Mesendoderm (in vitro differentiated cells): ENCODE data around the gene GRIK5.

Experiments
- DNase-seq: peaks from one replicate; pipeline ENCODE4 v3.0.0; 2013
- H2AK5ac ChIP-seq: 2 replicates; pipeline ENCODE4 v1.6.1; 2013; ENCODE audit warnings: low read length, inconsistent platforms
- H2BK120ac ChIP-seq: 2 replicates; pipeline ENCODE4 v1.6.1; 2013; ENCODE audit warnings: low read depth, mild to moderate bottlenecking, low read length, moderate library complexity, mixed read lengths
- H2BK15ac ChIP-seq: replicated peaks from 2 replicates; pipeline ENCODE4 v1.6.1; 2013; ENCODE audit warnings: low read depth, mild to moderate bottlenecking, moderate library complexity
- H2BK5ac ChIP-seq: 2 replicates; pipeline ENCODE4 v1.6.1; 2013; ENCODE audit warnings: low read length, inconsistent platforms
- H3K18ac ChIP-seq: 2 replicates; pipeline ENCODE4 v1.6.1; 2013; ENCODE audit warnings: mild to moderate bottlenecking, low read length, mixed read lengths
- H3K23ac ChIP-seq: one replicate; pipeline ENCODE4 v1.6.1; 2013; ENCODE audit warnings: low read length
- H3K27ac ChIP-seq: 2 replicates; pipeline ENCODE4 v1.5.1; 2013; ENCODE audit warnings: low read depth, mild to moderate bottlenecking, inconsistent platforms, low read length, moderate library complexity
- H3K27me3 ChIP-seq: 2 replicates; pipeline ENCODE4 v1.6.1; 2013; ENCODE audit warnings: low read length, control low read depth, mild to moderate bottlenecking, inconsistent platforms; ENCODE audit not compliant: insufficient read depth, poor library complexity
- H3K36me3 ChIP-seq: 2 replicates; pipeline ENCODE4 v1.6.1; 2013; ENCODE audit warnings: low read length, inconsistent platforms; ENCODE audit not compliant: control insufficient read depth, insufficient read depth
- H3K4ac ChIP-seq: one replicate; pipeline ENCODE4 v1.6.1; 2013; ENCODE audit warnings: low read depth, mild to moderate bottlenecking, low read length, moderate library complexity
- H3K4me1 ChIP-seq: 2 replicates; pipeline ENCODE4 v1.6.1; 2013; ENCODE audit warnings: low read depth, low read length, inconsistent platforms; ENCODE audit not compliant: control insufficient read depth
- H3K4me2 ChIP-seq: 2 replicates; pipeline ENCODE4 v1.6.1; 2013; ENCODE audit warnings: low read length
- H3K4me3 ChIP-seq: 2 replicates; pipeline ENCODE4 v1.5.1; 2013; ENCODE audit warnings: mild to moderate bottlenecking, low read length
- H3K56ac ChIP-seq: one replicate; pipeline ENCODE4 v1.6.1; 2013; ENCODE audit warnings: low read length
- H3K79me1 ChIP-seq: 2 replicates; pipeline ENCODE4 v1.6.1; 2013; ENCODE audit warnings: low read length, inconsistent platforms
- H3K79me2 ChIP-seq: 2 replicates; pipeline ENCODE4 v1.6.1; 2013; ENCODE audit warnings: mild to moderate bottlenecking, low read length; ENCODE audit not compliant: control insufficient read depth, insufficient read depth
- H3K9ac ChIP-seq: 2 replicates; pipeline ENCODE4 v1.6.1; 2013; ENCODE audit warnings: low read length, inconsistent platforms
- H4K5ac ChIP-seq: one replicate; pipeline ENCODE4 v1.6.1; 2013; ENCODE audit warnings: low read length
- H4K8ac ChIP-seq: one replicate; pipeline ENCODE4 v1.6.1; 2013; ENCODE audit warnings: low read depth, mild to moderate bottlenecking, control low read depth, low read length, moderate library complexity
- WGBS: extraction: QIAGEN DNeasy Blood & Tissue Kit; methylation state at CpG from one replicate; pipeline ENCODE4 v1.1.7; 2013; ENCODE audit warnings: low lambda C conversion rate, missing lambda C conversion rate; ENCODE audit not compliant: insufficient coverage; ENCODE audit errors: extremely low coverage; 5-methylcytosine and 5-hydroxymethylcytosine counted together

The GRIK5 gene

GRCh38 chr19:42089191-42089750 lies 19.3 kb upstream of the GRIK5 start:
- Histone ChIP-seq H4K5ac (no peak overlapping the region), H3K36me3 (no peaks in the 10 kb centered on the region), H4K8ac (no peak overlapping the region), H2BK5ac (no peak overlapping the region), H3K9ac (no peak overlapping the region), H3K27me3 (no peaks in the 10 kb centered on the region), H3K4me1 (no peaks in the 10 kb centered on the region), H3K4me3 (no peak overlapping the region), H2BK15ac (no peak overlapping the region), H3K4me2 (no peak overlapping the region), H3K79me1 (no peaks in the 10 kb centered on the region), H3K23ac (no peak overlapping the region), H3K18ac (no peak overlapping the region), H3K4ac (no peak overlapping the region), H3K27ac (no peak overlapping the region), H3K79me2 (no peaks in the 10 kb centered on the region), H2BK120ac (no peak overlapping the region), H2AK5ac (no peak overlapping the region), H3K56ac (peak overlapping the region; percentile 52)
- DNase-seq = no peak
- no CpG with 5 or more reads among the region's 13 CpGs for WGBS

- Histone ChIP-seq H3K9ac (no peak overlapping the region), H2BK15ac (no peak overlapping the region), H3K18ac (no peak overlapping the region), H2AK5ac (no peak overlapping the region), H3K4me3 (no peak overlapping the region), H3K56ac (peak overlapping the region; percentile 52), H3K36me3 (no peaks in the 10 kb centered on the region), H3K4me1 (no peaks in the 10 kb centered on the region), H4K8ac (no peak overlapping the region), H3K27ac (no peak overlapping the region), H2BK120ac (no peak overlapping the region), H3K79me2 (no peaks in the 10 kb centered on the region), H3K4me2 (no peak overlapping the region), H3K79me1 (no peaks in the 10 kb centered on the region), H3K4ac (no peak overlapping the region), H4K5ac (no peak overlapping the region), H3K23ac (no peak overlapping the region), H3K27me3 (no peaks in the 10 kb centered on the region), H2BK5ac (no peak overlapping the region)
- WGBS = no CpG with 5 or more reads among the region's 18 CpGs
- no peak for DNase-seq
These were observed 18.6 kb upstream of the GRIK5 start for GRCh38 chr19:42088471-42089190.

- Histone ChIP-seq H4K8ac (no peak overlapping the region), H3K36me3 (no peaks in the 10 kb centered on the region), H3K27ac (no peak overlapping the region), H3K4me2 (no peak overlapping the region), H3K27me3 (no peaks in the 10 kb centered on the region), H2BK15ac (no peak overlapping the region), H3K4ac (no peak overlapping the region), H4K5ac (no peak overlapping the region), H3K9ac (no peak overlapping the region), H3K79me2 (no peaks in the 10 kb centered on the region), H3K23ac (no peak overlapping the region), H3K4me3 (no peak overlapping the region), H3K79me1 (no peaks in the 10 kb centered on the region), H3K4me1 (no peaks in the 10 kb centered on the region), H3K56ac (no peak overlapping the region), H2BK5ac (no peak overlapping the region), H3K18ac (no peak overlapping the region), H2AK5ac (no peak overlapping the region), H2BK120ac (no peak overlapping the region)
- DNase-seq = no peak
- no CpG with 5 or more reads among the region's 11 CpGs for WGBS
These were observed 17.0 kb upstream of the GRIK5 start for GRCh38 chr19:42086770-42087550.

DNA sequence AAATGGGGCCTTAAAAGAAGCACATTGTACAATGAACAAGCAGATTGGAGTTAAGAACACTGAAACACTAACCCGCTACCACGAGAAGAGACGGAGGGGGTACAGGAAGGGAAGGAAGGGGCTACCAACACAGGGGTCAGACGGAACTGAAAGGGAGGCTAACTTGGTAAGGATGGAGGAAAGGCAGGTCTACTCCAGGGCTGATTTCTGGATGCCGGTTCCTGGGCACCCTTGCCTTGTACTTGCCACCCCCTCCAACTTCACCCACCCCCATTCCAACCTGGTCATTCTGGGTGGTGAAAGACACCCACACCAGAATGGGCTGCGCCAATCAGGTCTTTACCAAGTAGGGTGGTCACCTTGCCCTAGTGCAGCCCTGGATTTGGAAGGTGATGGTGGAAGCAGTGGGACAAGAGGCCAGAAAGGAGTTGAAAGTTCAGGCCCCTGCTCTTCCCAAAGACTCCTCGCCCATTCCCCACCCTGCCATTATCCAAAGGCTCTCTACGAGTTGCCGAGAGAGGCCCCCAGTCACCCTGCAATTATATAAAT lies 16.3 kb upstream of the GRIK5 start:
- Histone ChIP-seq H3K23ac (no peak overlapping the region), H4K8ac (no peak overlapping the region), H3K79me2 (no peaks in the 10 kb centered on the region), H3K79me1 (peaks cover 2% of the 10 kb centered on the region), H3K4me3 (no peak overlapping the region), H2AK5ac (no peak overlapping the region), H3K4me1 (no peaks in the 10 kb centered on the region), H2BK120ac (no peak overlapping the region), H3K36me3 (no peaks in the 10 kb centered on the region), H3K4me2 (no peak overlapping the region), H2BK5ac (no peak overlapping the region), H3K27ac (no peak overlapping the region), H3K4ac (no peak overlapping the region), H3K56ac (no peak overlapping the region), H3K18ac (no peak overlapping the region), H2BK15ac (no peak overlapping the region), H3K9ac (no peak overlapping the region), H3K27me3 (no peaks in the 10 kb centered on the region), H4K5ac (no peak overlapping the region)
- DNase-seq = no peak
- WGBS = no CpG with 5 or more reads among the region's 9 CpGs

GRCh38 chr19:42083537-42083936 lies 13.5 kb upstream of the GRIK5 start:
- no peak overlapping the region for H3K27ac ChIP-seq
- no CpG with 5 or more reads among the region's 5 CpGs for WGBS
- H3K4me2 ChIP-seq = no peak overlapping the region

More at GRCh38 chr19:42083537-42083936, 13.5 kb upstream of the GRIK5 start:
- Histone ChIP-seq H3K23ac (no peak overlapping the region), H4K5ac (no peak overlapping the region), H3K4me3 (no peak overlapping the region), H3K4me1 (no peaks in the 10 kb centered on the region), H3K79me2 (peaks cover 17% of the 10 kb centered on the region), H3K79me1 (peaks cover 12% of the 10 kb centered on the region), H3K9ac (no peak overlapping the region), H3K18ac (no peak overlapping the region), H2BK15ac (no peak overlapping the region), H3K36me3 (peaks cover 17% of the 10 kb centered on the region), H3K27me3 (no peaks in the 10 kb centered on the region), H2BK5ac (no peak overlapping the region), H2BK120ac (no peak overlapping the region), H4K8ac (no peak overlapping the region), H3K56ac (no peak overlapping the region), H3K4ac (no peak overlapping the region), H2AK5ac (no peak overlapping the region)
- DNase-seq = no peak
